ENCODE measurements around the gene RBMS3. TPM values are rescaled to one million over a fixed set of nuclear protein-coding genes. Genes with fewer than 3 reads are reported as not detected.
"Not testable (repeated sequence)": the region's sequence is repeated elsewhere in the genome, so short reads cannot be mapped to it uniquely, and the experiment has no call there.

Gene RBMS3
- total RNA-seq, 2 experiments from 2014 or later: 0.25 to 0.27 TPM

DNA sequence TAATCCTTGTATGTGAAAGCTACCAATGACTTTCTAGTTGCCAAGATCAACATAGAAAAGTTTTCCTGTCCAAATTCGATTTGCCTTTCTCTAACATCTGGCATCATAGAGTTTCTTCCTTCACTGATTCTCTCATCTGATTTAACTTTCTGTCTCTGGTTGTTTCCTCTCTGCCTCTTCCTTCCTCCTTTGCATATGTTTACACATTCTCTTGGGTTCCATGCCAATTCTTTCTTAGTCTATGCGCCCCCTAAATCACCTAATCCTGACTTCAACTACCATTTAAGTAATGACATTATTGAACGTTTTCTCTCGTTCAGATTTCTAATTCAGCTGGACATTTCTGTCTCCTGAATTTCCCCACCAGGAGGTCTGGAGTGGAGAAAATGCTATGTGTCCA, 763.6 kb downstream of the RBMS3 start:
- ChIA-PET POLR2A (no interaction called here), CTCF (interaction anchor here (1.6 kb wide), 1 partner anchor 155 kb away, joined by 3 read pairs; no protein-coding TSS in a partner anchor)
- Mint-ChIP-seq H3K9me3 (no peaks in the 10 kb centered on the region), H3K4me3 (no peak overlapping the region), H3K4me1 (peaks cover 2% of the 10 kb centered on the region), H3K27me3 (peaks cover 15% of the 10 kb centered on the region), H3K36me3 (ENCODE audit: low read depth) (no peaks in the 10 kb centered on the region), H3K27ac (no peak overlapping the region)
- no peak for DNase-seq

DNA sequence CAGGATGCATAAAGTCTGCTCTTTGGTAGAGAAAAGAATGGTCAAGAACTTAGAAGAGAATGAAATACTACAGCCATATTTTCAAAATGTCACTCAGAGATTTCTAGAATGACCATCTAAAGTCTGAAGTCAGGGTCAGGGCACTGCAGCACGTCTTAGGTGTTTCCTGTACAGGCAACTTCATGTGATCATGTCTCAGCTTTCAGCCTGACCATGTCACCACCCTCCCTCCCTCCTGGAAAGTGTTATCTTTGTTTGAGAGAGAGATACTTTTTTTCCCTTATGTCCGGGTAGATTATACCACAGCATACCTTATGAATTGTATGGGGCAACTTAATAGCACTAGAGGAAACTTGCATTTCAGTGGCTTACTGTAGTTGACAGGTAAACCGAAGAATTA, 767.6 kb downstream of the RBMS3 start:
- H3K27ac Mint-ChIP-seq: no peak overlapping the region
- POLR2A ChIA-PET: no interaction called here
- H3K4me3 Mint-ChIP-seq: no peak overlapping the region
- DNase-seq: no peak
- H3K9me3 Mint-ChIP-seq: no peaks in the 10 kb centered on the region
- peaks cover 8% of the 10 kb centered on the region for H3K27me3 Mint-ChIP-seq
- CTCF ChIA-PET: no interaction called here
- no peaks in the 10 kb centered on the region for H3K36me3 Mint-ChIP-seq (ENCODE audit: low read depth)
- no peaks in the 10 kb centered on the region for H3K4me1 Mint-ChIP-seq

DNA sequence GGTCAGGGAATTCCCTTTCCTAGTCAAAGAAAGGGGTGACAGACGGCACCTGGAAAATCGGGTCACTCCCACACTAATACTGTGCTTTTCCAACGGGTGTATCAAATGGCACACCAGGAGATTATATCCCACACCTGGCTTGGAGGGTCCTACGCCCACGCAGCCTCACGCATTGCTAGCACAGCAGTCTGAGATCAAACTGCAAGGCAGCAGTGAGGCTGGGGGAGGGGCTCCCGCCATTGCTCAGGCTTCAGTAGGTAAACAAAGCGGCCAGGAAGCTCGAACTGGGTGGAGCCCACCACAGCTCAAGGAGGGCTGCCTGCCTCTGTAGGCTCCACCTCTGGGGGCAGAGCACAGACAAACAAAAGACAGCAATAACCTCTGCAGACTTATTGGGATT, 769.2 kb downstream of the RBMS3 start:
- H3K36me3 Mint-ChIP-seq (ENCODE audit: low read depth); H3K9me3 Mint-ChIP-seq; H3K27me3 Mint-ChIP-seq; DNase-seq; H3K27ac Mint-ChIP-seq; POLR2A ChIA-PET; H3K4me1 Mint-ChIP-seq; CTCF ChIA-PET; H3K4me3 Mint-ChIP-seq: not testable (repeated sequence)

DNA sequence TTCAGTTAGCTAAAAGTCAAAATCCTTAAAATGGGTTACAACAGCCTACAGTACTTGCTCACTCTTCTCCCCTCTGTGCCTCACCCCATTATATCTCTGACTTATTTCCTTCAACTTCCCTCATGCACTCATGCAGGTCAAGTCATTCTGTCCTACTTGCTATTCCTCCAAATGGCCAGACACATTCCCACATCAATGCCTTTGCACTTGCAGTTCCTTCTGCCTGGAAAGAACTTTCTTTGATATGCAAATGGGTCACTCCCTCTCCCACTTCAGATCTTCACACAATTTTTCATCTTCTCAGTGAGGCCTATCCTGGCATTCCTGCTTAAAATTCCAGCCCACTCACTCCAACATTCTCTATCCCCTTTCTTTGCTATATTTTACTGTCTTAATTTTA, 778.4 kb downstream of the RBMS3 start:
- no peak for DNase-seq
- Mint-ChIP-seq H3K36me3 (ENCODE audit: low read depth) (no peaks in the 10 kb centered on the region), H3K4me3 (no peak overlapping the region), H3K27me3 (peaks cover 7% of the 10 kb centered on the region), H3K27ac (no peak overlapping the region), H3K4me1 (no peaks in the 10 kb centered on the region), H3K9me3 (no peaks in the 10 kb centered on the region)
- CTCF ChIA-PET: no interaction called here
- POLR2A ChIA-PET: no interaction called here
